ENCODE measurements around the gene SLC39A11. TPM values are rescaled to one million over a fixed set of nuclear protein-coding genes. Genes with fewer than 3 reads are reported as not detected.

The SLC39A11 gene
- total RNA-seq, 1 experiment from 2014 or later: 18.9 TPM

GRCh38 chr17:72802726-72803125, 289.8 kb downstream of the SLC39A11 start (continued):
- TF ChIP-seq AFF4 (CRISPR knock-in tag; IDR thresholded peaks at IDR 0.05; ENCODE audit: borderline replicate concordance) (no peak), GRHL2 (CRISPR knock-in tag; IDR thresholded peaks at IDR 0.05; ENCODE audit: insufficient replicate concordance, severe bottlenecking) (no peak), CBFB (CRISPR knock-in tag; IDR thresholded peaks at IDR 0.05; ENCODE audit: low read depth) (no peak), ZNF425 (CRISPR knock-in tag; conservative IDR thresholded peaks at IDR 0.05) (no peak), JAZF1 (CRISPR knock-in tag; IDR thresholded peaks at IDR 0.05) (no peak), JUN (CRISPR knock-in tag; IDR thresholded peaks at IDR 0.05) (no peak), MXD4 (CRISPR knock-in tag; IDR thresholded peaks at IDR 0.05; ENCODE audit: borderline replicate concordance) (no peak)

GRCh38 chr17:72797142-72797541, 295.3 kb downstream of the SLC39A11 start:
- Mint-ChIP-seq H3K27me3 (ENCODE audit: low read depth) (no peaks in the 10 kb centered on the region), H3K4me1 (0 out of 2 replicates have a peak, but pooled peaks cover 4% of the 10 kb centered on the region), H3K9me3 (peaks cover 50% of the 10 kb centered on the region), H3K4me3 (no peak overlapping the region), H3K36me3 (peaks cover 27% of the 10 kb centered on the region), H3K27ac (no peak overlapping the region)
- ChIA-PET POLR2A (no interaction called here), CTCF (interaction anchor here (0.7 kb wide), 1 partner anchor 69 kb away, joined by 5 read pairs; no protein-coding TSS in a partner anchor)
- no peak for TF ChIP-seq NR2C2 (CRISPR knock-in tag; IDR thresholded peaks at IDR 0.05)
- TF ChIP-seq GRHL2 (CRISPR knock-in tag; IDR thresholded peaks at IDR 0.05; ENCODE audit: insufficient replicate concordance, severe bottlenecking): no peak
- ATAC-seq (no peak), DNase-seq (ENCODE audit: low spot score) (no peak)

GRCh38 chr17:72795941-72796340, 296.5 kb downstream of the SLC39A11 start:
- ChIA-PET CTCF (no interaction called here), POLR2A (no interaction called here)
- Mint-ChIP-seq H3K4me3 (no peak overlapping the region), H3K9me3 (peaks cover 57% of the 10 kb centered on the region), H3K4me1 (0 out of 2 replicates have a peak, but pooled peaks cover 4% of the 10 kb centered on the region), H3K27ac (no peak overlapping the region), H3K36me3 (peaks cover 32% of the 10 kb centered on the region), H3K27me3 (ENCODE audit: low read depth) (no peaks in the 10 kb centered on the region)
- ATAC-seq (peak; percentile 41), DNase-seq (ENCODE audit: low spot score) (no peak)
- TF ChIP-seq ATF2 (CRISPR knock-in tag; IDR thresholded peaks at IDR 0.05; ENCODE audit: borderline replicate concordance, low read depth): no peak
- no peak for TF ChIP-seq ZNF416 (CRISPR knock-in tag; IDR thresholded peaks at IDR 0.05)
- TF ChIP-seq USF2 (CRISPR knock-in tag; IDR thresholded peaks at IDR 0.05): no peak
- TF ChIP-seq MAX (CRISPR knock-in tag; IDR thresholded peaks at IDR 0.05): no peak
- no peak for TF ChIP-seq JAZF1 (CRISPR knock-in tag; IDR thresholded peaks at IDR 0.05)
- TF ChIP-seq ZNF425 (CRISPR knock-in tag; conservative IDR thresholded peaks at IDR 0.05): no peak
- TF ChIP-seq ZSCAN18 (CRISPR knock-in tag; IDR thresholded peaks at IDR 0.05): no peak
- no peak for TF ChIP-seq HMGXB4 (CRISPR knock-in tag; IDR thresholded peaks at IDR 0.05)
